Subcutaneous abdominal adipose tissue (tissue), 5 donors: Measurements from ENCODE around the gene VPS39.
A peak's percentile ranks its signal among the peaks of the same experiment; 100 is the strongest.

ENCODE experiments used
- H3K27ac ChIP-seq: one replicate; pipeline ENCODE4 v1.7.0; 2013; ENCODE audit warnings: low read depth, mild to moderate bottlenecking, inconsistent platforms, low read length, moderate library complexity
- H3K27me3 ChIP-seq, 5 donors: one replicate each; pipeline ENCODE4 v1.7.0; 2013; ENCODE audit warnings: low read length in 5 of 5, inconsistent platforms in 1 of 5; ENCODE audit not compliant: control insufficient read depth in 5 of 5, insufficient read depth in 4 of 5
- H3K36me3 ChIP-seq, 5 donors: one replicate each; pipeline ENCODE4 v1.7.0; 2013; ENCODE audit warnings: low read length in 5 of 5; ENCODE audit not compliant: control insufficient read depth in 5 of 5, insufficient read depth in 5 of 5
- H3K4me1 ChIP-seq, 5 donors: one replicate each; pipeline ENCODE4 v1.7.0; 2013; ENCODE audit warnings: low read length in 5 of 5, mild to moderate bottlenecking in 3 of 5, moderate library complexity in 1 of 5; ENCODE audit not compliant: control insufficient read depth in 5 of 5, insufficient read depth in 5 of 5
- H3K4me3 ChIP-seq, 5 donors: one replicate each; pipeline ENCODE4 v1.7.0; 2013; ENCODE audit warnings: low read length in 5 of 5, low read depth in 1 of 5
- H3K9ac ChIP-seq, 5 donors: one replicate each; pipeline ENCODE4 v1.7.0; 2013; ENCODE audit warnings: low read length in 5 of 5, mild to moderate bottlenecking in 4 of 5, moderate library complexity in 3 of 5
- H3K9me3 ChIP-seq, 5 donors: one replicate each; pipeline ENCODE4 v1.7.0; 2013; ENCODE audit warnings: low read length in 5 of 5; ENCODE audit not compliant: control insufficient read depth in 5 of 5
- donor health status: healthy.
- donor health status: healthy.
- donor health status: healthy.
- donor health status: healthy.
- donor health status: healthy.

VPS39 gene

GRCh38 chr15:42220216-42220615 lies 12.1 kb upstream of the VPS39 start:
- Histone ChIP-seq H3K4me3 (no peak overlapping the region), H3K4me1 (no peaks in the 10 kb centered on the region), H3K9ac (no peak overlapping the region), H3K9me3 (no peaks in the 10 kb centered on the region), H3K36me3 (peaks cover 54 to 76% (median 69%) of the 10 kb centered on the region in 5 donors), H3K27ac (no peak overlapping the region), H3K27me3 (no peaks in the 10 kb centered on the region)

DNA sequence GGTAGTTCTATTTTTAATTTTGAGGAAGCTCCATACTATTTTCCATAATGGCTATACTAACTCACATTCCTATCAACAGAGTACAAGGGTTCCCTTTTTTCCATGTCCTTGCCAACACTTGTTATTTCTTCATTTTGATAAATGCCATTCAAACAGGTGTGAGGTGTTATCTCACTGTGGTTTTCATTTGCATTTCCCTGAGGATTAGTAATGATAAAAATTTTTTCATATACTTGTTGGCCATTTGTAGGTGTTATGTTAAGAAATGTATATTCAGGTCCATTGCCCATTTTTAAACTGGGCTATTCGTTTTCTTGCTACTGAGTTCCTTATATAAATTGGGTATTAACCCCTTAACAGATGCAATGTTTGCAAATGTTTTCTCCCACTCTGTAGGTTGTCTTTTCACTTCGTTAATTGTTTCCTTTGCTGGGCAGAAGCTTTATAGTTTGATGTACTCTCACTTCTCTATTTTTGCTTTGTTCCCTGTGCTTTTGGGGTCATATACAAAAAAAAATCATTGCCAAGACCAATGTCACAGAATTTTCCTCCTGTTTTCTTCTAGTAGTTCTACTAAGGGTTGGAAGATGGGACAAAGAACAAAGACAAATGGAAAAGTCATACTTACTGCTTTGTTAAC lies 11.0 kb upstream of the VPS39 start:
- Histone ChIP-seq H3K27me3 (no peaks in the 10 kb centered on the region), H3K9me3 (no peaks in the 10 kb centered on the region), H3K4me3 (no peak overlapping the region), H3K27ac (no peak overlapping the region), H3K4me1 (no peaks in the 10 kb centered on the region), H3K36me3 (peaks cover 49 to 73% (median 59%) of the 10 kb centered on the region in 5 donors), H3K9ac (no peak overlapping the region)

- Histone ChIP-seq H3K4me3 (no peak overlapping the region), H3K27me3 (no peaks in the 10 kb centered on the region), H3K9ac (no peak overlapping the region), H3K4me1 (no peaks in the 10 kb centered on the region), H3K9me3 (no peaks in the 10 kb centered on the region), H3K27ac (no peak overlapping the region), H3K36me3 (peaks cover 50 to 72% (median 63%) of the 10 kb centered on the region in 5 donors)
Observed at GRCh38 chr15:42217568-42217967, 9.5 kb upstream of the VPS39 start.

DNA sequence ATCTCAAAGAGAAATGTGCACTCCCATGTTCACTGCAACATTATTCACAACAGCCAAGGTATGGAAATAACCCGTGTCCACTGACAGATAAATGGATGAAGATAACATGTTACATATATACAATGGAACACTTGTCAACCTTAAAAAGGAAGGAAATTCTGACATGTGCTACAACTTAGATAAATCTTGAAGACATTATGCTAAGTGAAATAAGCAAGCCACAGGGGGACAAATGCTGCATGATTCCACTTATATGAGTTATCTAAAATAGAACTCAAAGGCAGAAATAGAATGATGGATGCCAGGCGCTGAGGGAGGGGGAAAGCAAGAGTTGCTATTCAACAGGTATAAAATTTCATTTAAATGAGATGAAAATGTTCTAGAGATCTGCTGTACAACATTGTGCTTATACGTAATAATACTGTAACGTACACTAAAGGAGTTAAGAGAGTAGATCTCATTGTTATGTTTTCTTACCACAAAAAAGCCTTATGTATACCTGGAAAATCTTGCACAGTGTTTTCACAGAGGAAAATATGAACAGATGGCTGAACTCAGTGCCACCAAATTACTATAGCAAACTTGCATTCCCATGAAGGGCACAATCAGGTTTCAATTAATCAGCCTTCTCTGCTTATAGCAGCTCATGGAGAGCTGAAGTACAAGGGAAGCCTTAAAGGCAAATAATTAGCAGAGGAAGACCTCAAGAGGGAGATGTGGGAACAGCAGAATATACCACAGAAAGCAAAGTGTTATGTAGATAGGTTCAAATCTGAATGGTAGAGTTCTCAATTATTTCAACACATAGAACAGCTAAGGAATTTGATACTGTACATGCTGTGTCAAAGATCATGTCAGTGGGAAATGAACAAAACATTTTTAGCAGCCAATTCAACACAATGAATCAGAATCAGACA lies 8.1 kb upstream of the VPS39 start:
- peaks cover 56 to 80% (median 63%) of the 10 kb centered on the region in 5 donors for H3K36me3 ChIP-seq
- H3K27ac ChIP-seq = no peak overlapping the region
- H3K4me1 ChIP-seq = no peaks in the 10 kb centered on the region
- no peak overlapping the region for H3K9ac ChIP-seq
- no peaks in the 10 kb centered on the region for H3K9me3 ChIP-seq
- H3K27me3 ChIP-seq = no peaks in the 10 kb centered on the region
- no peak overlapping the region for H3K4me3 ChIP-seq

DNA sequence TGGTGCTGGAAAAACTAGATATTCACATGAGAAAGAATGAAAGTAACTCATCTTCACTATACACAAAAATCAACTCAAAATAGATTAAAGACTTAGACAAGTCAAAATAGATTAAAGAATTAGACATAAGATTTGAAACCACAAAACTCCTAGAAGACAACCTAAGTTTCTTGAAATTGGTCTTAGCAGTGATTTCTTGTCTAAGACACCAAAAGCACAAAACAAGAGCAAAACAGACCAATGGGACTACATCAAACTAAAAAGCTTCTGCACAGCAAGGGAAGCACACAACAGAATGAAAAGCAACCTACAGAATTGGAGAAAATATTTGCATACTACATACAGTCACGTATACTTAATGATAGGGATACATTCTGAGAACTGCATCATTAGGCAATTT lies 6.5 kb upstream of the VPS39 start:
- Histone ChIP-seq H3K36me3 (peaks cover 59 to 85% (median 65%) of the 10 kb centered on the region in 5 donors), H3K27me3 (no peaks in the 10 kb centered on the region), H3K27ac (no peak overlapping the region), H3K9ac (no peak overlapping the region), H3K4me3 (no peak overlapping the region), H3K4me1 (peaks cover 0 to 3% (median 0%) of the 10 kb centered on the region in 5 donors), H3K9me3 (no peaks in the 10 kb centered on the region)

GRCh38 chr15:42213511-42213910 lies 5.4 kb upstream of the VPS39 start:
- Histone ChIP-seq H3K27me3 (no peaks in the 10 kb centered on the region), H3K9ac (no peak overlapping the region), H3K27ac (no peak overlapping the region), H3K9me3 (no peaks in the 10 kb centered on the region), H3K4me3 (no peak overlapping the region), H3K36me3 (peaks cover 48 to 74% (median 54%) of the 10 kb centered on the region in 5 donors), H3K4me1 (peaks cover 0 to 5% (median 1%) of the 10 kb centered on the region in 5 donors)

GRCh38 chr15:42210696-42211095 lies 2.6 kb upstream of the VPS39 start:
- Histone ChIP-seq H3K27ac (no peak overlapping the region), H3K36me3 (peaks cover 26 to 46% (median 31%) of the 10 kb centered on the region in 5 donors)

GRCh38 chr15:42206406-42206805 lies 1.7 kb downstream of the VPS39 start:
- Histone ChIP-seq H3K9ac (peak overlapping the region in 1 of 5 donors; percentile 39), H3K36me3 (peaks cover 5 to 14% (median 12%) of the 10 kb centered on the region in 5 donors)

More at GRCh38 chr15:42210696-42211095, 2.6 kb upstream of the VPS39 start:
- Histone ChIP-seq H3K27me3 (no peaks in the 10 kb centered on the region), H3K4me3 (no peak overlapping the region), H3K4me1 (peaks cover 7 to 24% (median 23%) of the 10 kb centered on the region in 5 donors), H3K9me3 (no peaks in the 10 kb centered on the region), H3K9ac (no peak overlapping the region)

GRCh38 chr15:42203891-42204290 lies 4.2 kb downstream of the VPS39 start:
- peaks cover 7 to 24% (median 23%) of the 10 kb centered on the region in 5 donors for H3K4me1 ChIP-seq
- H3K36me3 ChIP-seq = peaks cover 5 to 14% (median 8%) of the 10 kb centered on the region in 5 donors
- no peak overlapping the region for H3K27ac ChIP-seq
- H3K27me3 ChIP-seq = no peaks in the 10 kb centered on the region
- no peak overlapping the region for H3K4me3 ChIP-seq
- H3K9ac ChIP-seq = no peak overlapping the region
- no peaks in the 10 kb centered on the region for H3K9me3 ChIP-seq

More at GRCh38 chr15:42206406-42206805, 1.7 kb downstream of the VPS39 start:
- Histone ChIP-seq H3K9me3 (no peaks in the 10 kb centered on the region), H3K27me3 (no peaks in the 10 kb centered on the region), H3K27ac (no peak overlapping the region), H3K4me3 (no peak overlapping the region), H3K4me1 (peaks cover 7 to 24% (median 23%) of the 10 kb centered on the region in 5 donors)

GRCh38 chr15:42202653-42203052 lies 5.5 kb downstream of the VPS39 start:
- H3K4me3 ChIP-seq = no peak overlapping the region
- H3K4me1 ChIP-seq = peaks cover 7 to 19% (median 17%) of the 10 kb centered on the region in 5 donors
- no peak overlapping the region for H3K27ac ChIP-seq
- peaks cover 5 to 26% (median 17%) of the 10 kb centered on the region in 5 donors for H3K36me3 ChIP-seq
- no peaks in the 10 kb centered on the region for H3K9me3 ChIP-seq
- H3K9ac ChIP-seq = no peak overlapping the region
- H3K27me3 ChIP-seq = no peaks in the 10 kb centered on the region
